ENCODE data around the gene MYORG.

MYORG gene

DNA sequence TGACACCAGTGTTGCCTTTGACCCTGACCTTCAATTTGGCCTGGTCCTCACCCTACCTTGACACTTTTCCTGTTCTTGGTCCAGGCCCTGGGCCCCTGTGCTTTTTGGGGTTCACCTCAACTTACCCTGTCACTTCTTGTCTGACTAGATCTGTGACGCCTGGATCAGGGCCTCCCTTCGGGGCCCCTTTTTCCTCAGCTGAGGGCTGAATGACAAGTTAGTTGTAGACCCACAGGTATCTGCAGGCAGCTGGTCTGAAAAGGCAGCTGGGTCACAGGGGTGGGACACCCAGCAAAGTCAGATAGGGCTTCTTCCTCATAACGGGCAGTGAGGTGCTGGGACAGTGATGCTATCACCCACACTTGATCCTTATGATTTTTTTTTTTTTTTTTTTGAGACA lies 10.0 kb upstream of the MYORG start:
- no peak for DNase-seq (ENCODE audit: low read depth)
- no peak overlapping the region for H3K4me3 ChIP-seq (ENCODE audit: low read depth, low read length)

DNA sequence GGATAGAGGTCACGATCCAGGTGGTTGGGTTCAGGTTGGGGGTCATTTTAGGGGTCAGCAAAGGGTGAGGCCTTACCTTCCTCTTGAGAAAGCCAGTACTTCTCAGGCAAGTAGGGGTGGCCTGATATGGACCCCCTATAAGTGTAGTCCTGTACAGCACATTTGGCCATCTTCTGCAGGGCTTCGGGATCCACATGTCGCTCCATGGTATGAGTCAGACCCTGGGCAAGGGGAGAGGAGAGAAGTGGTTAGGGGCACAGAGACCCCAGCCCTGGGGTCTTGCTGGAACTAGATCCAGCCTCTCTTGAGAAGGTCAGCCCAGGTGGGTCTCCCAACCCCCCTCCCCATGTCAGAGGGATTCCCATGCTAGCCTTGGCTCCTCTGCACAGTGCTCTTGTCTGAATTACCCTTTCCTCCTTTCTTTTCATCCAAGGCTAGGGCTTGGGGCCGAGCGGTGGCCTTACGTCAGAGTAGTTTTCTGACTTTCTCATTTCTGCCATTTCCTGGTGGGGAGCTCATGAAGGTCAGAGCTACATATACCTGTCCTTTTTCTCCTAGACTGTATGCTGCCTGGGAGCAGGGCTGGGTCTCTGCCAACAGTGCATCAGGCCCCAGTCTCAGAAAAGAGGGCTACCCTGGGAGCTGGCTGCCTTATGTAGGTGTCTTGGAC lies 9.0 kb upstream of the MYORG start:
- no peak overlapping the region for H3K4me3 ChIP-seq (ENCODE audit: low read depth, low read length)
- DNase-seq (ENCODE audit: low read depth): no peak

DNA sequence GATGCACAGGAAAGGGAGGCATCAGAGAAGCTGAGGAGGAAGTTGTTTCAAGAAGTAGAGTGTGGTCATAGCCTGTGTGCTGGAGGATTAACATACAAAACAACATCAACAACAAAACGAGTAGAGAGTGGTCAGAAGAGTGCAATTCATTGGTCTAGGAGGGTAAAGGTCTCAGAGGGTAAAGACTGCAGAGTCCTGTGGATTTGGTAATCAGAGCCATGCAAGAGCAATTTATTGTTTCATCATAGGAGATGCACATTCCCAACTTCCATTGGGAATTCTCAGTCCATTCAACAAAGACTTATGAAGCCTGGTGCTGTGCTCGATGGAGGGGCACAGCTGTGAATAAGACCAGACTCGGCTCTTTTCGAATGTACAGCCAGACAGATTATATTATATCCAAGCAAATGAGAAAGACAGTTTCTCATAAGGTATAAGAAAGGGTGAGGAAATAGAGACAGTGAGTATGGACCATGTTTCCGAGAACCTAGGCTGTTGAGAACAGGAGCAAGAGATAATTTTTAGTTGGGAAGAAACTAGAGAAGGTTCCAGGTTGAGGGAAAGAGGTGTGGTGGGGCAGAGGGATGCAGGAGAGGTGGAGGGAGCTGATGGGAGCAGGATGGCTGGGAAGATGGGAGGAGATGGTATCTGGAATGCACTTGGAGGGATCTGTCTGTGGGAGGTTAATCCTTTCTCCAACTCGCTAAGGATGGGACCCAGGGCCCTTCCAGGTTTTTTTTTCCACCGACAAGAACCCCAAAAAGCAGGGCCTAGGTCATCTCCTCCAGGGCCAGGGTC lies 7.9 kb upstream of the MYORG start:
- H3K4me3 ChIP-seq (ENCODE audit: low read depth, low read length): no peak overlapping the region

DNA sequence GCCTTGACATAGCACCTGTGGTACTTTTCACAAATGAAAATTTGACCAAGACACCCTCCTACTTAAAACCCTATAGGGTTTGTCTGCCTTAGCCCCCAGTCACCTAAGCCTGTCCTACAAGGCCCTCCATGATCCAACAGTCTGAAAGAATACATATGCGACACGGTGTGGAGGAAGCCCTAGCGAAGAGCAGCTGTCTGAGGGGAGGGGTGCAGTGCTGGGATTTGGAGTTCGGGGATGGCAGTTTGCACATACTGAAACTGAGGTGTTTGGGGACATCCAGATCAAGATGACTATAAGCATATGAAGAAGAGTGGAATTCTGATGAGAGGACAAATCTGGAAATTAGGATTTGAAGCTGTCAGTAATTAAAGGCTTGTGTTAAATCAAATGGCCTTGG lies 7.2 kb upstream of the MYORG start:
- DNase-seq (ENCODE audit: low read depth): no peak
- no peak overlapping the region for H3K4me3 ChIP-seq (ENCODE audit: low read depth, low read length)

More for the DNA sequence above, 7.9 kb upstream of the MYORG start:
- DNase-seq (ENCODE audit: low read depth): no peak

DNA sequence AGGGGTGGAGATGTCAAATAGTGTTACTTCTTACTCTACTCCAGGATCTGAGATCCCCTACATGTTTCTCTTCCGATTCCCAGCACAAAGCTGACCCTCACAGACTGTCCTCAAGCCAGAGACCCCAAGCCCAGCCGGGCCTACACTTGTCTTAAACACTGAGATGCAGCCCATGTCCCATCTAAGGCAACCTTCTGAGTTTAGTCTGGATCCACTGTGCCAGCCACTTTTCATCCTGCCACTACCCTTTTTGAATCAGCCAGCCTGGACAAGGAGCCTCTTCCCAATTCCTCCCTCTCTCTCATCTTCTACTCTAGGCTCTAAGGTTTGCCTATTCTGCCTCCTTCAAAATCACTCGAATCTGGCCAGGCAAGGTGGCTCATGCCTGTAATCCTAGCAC lies 6.2 kb upstream of the MYORG start:
- H3K4me3 ChIP-seq (ENCODE audit: low read depth, low read length): no peak overlapping the region
- no peak for DNase-seq (ENCODE audit: low read depth)

DNA sequence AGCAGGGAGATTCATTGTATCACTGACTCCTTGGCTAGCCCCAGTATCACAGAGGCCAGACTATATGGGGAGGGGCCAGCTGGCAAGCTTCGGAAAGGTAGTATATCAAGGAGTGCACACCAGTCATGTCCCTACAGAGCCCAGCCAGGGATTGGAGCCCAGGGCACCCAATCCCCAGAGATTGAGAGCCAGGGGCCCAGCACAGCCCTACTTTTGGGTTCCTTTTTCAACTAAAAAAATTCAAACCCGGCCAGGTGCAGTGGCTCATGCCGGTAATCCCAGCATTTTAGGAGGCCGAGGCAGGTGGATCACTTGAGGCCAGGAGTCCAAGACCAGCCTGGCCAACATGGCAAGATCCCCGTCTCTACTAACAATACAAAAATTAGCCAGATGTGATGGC lies 5.4 kb upstream of the MYORG start:
- no peak for DNase-seq (ENCODE audit: low read depth)
- no peak overlapping the region for H3K4me3 ChIP-seq (ENCODE audit: low read depth, low read length)

DNA sequence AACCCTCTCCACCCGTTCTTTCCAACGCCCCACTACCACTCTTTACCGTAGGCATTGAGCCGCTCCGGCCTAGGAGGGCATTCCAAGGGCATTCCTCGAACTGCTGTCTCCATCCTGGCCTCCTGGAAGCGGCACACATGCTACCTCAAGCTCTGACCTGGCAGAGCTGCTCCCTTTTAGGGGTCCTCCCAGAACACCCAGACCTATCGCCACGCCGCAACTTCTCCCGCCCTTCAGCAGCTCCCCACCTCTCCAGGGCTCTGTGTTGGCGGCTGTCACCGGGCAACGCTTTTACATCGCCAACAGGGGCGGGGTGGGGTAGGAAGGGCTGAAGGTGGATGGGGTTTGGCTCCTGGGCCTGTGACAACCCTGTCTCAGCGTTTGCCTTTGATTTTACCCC lies 4.6 kb upstream of the MYORG start:
- DNase-seq (ENCODE audit: low read depth): no peak

DNA sequence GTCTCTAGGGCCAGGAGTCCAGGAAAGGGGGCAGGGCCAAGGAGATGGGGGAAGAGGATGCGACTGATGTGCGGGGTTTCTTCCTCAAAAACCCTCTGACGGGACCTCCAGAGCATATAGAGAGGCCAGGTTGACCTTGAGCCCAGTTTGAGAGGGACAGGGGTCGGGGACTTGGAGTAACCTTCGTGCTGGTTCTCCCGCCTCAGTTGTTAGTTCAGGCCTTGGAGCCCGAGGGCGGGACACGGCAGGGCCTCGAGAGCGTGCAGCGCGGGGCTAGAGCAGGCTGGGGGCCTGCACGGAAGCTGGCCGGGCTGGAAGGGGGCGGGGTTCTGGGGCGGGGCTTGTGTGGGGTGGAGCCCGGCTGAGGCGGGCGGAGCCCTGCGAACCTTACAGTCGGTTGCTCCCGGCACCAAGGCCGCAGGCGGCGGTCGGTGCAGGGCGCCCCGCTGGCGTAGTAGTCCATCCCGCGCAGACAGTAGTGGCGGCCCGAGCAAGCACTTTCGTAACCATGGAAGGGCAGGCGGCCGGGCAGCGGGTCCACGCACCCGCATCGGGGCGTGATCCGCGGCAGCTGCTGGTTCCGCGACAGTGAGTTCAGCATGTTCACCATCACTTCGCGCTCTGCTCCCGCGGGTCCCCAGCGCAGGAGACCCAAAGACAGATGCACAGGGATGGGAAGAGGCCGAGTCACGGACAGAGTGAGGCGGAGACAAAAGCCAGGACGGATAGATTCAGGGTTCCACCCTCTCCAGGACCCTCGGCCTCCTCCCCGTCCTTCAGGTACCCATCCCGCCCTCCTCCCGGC lies 4.0 kb upstream of the MYORG start:
- peak overlapping the region; percentile 49 for H3K4me3 ChIP-seq (ENCODE audit: low read depth, low read length)
- DNase-seq (ENCODE audit: low read depth): peak; percentile 34

More for the DNA sequence above, 4.6 kb upstream of the MYORG start:
- peak overlapping the region; percentile 49 for H3K4me3 ChIP-seq (ENCODE audit: low read depth, low read length)

DNA sequence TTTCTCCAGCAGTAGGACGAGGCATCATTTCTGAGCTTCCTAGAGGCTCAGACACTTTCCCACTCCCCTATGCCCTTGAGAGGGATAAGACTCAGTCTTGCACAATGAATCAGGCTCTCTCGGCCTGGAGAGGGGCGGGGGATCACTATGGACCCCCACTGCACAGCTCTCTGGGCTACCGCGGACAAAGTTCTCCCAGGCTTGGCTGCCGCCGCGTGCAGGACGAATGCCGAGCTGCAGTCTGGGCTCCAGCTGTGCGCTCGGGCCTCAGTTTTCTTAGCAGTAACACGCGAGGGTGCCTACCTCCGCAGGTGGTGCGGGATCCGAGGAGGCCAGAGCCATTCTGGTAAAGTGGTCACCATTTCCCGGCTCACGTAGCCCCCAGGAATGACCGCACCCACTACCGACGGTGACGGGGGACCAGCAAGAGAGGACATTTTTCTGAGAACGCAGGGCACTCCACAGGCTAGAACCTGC lies 3.4 kb upstream of the MYORG start:
- H3K4me3 ChIP-seq (ENCODE audit: low read depth, low read length): peak overlapping the region; percentile 37
- no peak for DNase-seq (ENCODE audit: low read depth)

DNA sequence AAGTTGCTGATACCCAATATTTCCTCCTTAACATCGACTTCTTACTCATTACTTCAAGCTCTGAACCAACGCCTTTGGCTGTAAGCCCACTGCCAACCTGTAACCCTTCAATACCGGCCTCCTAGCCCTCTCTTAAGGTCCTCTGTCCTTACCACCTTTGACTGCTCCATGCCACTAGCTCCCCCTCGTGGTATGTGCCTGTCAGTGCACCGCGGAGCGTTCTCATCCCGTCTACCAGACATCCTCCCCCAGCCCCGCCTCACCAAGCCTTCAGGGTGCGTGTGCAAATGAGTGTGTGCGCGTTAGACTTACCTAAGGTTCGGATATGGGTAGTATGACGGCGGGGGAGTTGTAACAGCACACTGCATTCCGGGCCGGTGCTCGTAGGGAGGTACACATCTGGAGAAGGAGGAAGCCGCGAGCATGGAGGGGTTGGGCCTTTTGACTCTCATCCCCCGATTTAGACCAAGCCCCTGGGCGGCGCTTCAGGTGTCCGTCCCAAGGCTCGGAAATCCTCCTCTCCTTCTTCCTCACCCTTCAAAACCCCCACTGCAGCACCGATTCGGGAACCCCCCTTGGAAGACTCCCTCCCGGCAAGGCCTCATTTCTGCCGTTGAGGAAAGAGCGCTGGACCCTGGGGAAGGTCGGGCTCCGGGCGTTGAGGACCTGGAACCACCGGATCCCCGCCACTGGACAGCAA lies 2.8 kb upstream of the MYORG start:
- peak overlapping the region; percentile 37 for H3K4me3 ChIP-seq (ENCODE audit: low read depth, low read length)
- DNase-seq (ENCODE audit: low read depth): peak; percentile 36

DNA sequence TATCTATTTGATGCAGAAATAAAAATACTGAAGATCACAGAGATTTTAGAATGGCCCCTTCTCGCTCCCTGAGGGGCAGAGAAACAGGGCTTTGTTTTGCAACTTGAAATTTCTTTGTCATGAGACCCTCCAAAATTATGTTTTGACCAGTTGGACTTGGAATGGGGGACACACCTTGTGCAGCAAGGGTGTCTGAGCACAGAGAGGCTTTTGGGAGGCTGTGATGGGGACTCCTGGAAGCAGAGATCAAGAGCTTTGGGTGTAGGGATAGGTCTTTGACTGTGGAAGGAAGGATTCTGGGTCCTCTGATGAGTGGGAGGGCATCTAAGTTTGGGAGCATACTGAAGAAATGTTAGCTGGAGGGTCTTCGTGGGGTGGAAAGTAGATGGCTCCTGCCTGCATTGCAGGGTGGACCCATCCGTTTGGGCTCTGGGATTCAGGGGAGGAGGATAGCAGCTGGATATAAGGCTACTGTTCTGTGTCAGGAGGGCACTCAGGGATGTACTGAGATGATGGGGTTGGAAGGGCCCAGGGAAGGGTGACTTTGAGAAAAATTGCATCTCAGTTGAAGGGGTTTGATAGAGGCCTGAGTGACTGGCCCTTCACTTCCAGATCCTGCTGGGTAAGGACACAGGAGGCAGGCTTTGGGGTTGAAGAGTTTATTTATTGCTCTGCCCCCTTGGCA lies 1.8 kb upstream of the MYORG start:
- no peak for DNase-seq (ENCODE audit: low read depth)

DNA sequence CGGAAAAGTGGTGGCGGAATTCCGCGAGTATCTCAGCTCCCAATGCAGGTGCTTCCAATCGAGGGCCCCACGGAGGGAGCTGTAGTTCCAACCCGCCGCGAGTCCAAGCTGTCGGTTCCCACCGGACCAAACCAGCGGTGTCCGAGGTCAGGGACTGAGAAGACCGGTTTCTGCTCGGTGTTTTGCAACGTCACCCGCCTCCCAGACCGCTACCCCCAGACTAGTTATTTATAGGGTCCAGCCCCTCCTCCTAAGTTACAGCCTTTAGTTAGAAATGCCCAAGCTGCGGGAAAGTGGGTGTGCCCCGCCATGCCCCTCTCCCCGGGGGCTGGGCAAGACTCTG lies 677 bp upstream of the MYORG start:
- H3K4me3 ChIP-seq (ENCODE audit: low read depth, low read length): peak overlapping the region; percentile 70
- DNase-seq (ENCODE audit: low read depth): no peak

More for the DNA sequence above, 1.8 kb upstream of the MYORG start:
- no peak overlapping the region for H3K4me3 ChIP-seq (ENCODE audit: low read depth, low read length)

DNA sequence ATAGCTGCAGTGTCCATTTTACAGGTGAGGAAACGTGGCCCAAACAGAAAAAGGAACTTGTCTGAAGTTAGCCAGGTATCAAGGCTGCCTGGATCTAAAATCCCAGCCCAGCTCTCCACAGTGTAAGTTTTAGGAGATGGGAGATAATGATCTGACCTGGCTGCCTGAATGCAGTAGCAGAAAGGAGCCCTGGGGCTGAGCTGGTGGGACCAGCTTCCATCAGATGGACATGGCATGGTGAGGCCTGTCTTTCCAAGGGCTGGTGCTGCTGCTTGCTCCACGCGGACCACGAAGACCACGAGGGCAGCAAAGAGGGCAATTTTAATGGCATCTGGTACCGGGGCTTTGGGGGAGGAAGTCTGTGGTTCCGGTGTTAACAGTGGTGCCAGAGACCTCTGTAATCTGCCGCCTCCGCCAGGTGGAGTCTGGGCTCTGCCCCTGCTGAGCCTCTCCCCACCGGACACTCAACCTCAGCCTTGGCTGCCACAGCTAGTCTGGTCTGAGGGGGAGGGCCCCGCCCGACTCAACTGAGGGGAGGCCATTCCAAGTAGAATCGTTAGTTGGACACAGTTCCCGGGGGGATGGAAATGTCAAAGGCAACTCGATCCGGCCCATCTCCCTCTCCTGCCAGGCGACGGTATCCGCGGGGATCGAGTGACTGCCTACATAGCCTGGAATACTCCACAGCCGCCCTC lies 650 bp downstream of the MYORG start:
- peak overlapping the region; percentile 70 for H3K4me3 ChIP-seq (ENCODE audit: low read depth, low read length)
- DNase-seq (ENCODE audit: low read depth): no peak

DNA sequence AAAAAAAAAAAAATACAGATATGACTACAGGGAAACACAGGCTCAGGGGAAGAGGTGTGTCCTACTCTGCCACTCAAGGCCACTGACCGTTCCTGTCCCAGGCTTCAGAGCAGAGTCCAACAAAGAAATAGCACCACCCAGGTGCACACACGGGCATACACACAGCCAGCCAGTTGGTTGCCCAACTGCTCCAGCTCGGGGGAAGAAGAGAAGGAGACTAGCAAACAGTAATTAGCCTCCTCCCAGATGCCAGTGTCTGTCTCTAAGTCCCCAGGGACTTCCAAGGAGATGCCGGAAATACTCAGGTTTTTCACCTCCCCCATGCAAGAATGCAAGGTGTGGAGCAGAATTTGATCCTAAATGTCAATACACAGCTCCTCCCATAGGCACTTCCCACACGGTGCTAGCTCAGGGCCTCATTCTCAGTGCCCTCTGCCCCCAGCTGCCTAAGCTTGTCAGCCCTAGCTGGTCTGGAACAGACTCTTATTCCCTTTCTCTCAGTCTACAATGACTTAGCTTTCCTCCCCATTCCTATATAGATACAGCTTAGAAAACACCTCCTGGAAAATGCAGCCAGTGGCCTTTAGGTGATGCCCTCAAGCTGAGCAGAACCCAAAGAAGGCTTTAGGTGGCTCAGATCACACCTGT lies 1.7 kb downstream of the MYORG start:
- no peak for DNase-seq (ENCODE audit: low read depth)

DNA sequence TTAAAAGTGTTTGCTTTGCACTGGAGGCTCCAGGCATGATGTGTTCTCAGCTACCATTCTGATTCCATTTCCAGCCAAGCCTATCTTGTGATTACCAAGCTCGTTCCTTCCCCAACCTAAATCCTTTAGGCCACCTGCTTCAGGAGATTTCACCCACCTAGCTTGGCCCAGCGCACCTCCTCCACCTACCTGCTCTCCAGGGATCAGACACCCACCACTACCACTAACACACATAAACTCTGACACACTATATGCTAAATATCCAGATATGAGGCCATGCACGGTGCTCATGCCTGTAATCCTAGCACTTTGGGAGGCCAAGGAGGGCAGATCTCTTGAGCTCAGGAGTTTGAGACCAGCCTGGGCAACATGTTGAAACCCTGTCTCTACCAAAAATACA lies 2.4 kb downstream of the MYORG start:
- no peak for DNase-seq (ENCODE audit: low read depth)

More for the DNA sequence above, 1.7 kb downstream of the MYORG start:
- no peak overlapping the region for H3K4me3 ChIP-seq (ENCODE audit: low read depth, low read length)

DNA sequence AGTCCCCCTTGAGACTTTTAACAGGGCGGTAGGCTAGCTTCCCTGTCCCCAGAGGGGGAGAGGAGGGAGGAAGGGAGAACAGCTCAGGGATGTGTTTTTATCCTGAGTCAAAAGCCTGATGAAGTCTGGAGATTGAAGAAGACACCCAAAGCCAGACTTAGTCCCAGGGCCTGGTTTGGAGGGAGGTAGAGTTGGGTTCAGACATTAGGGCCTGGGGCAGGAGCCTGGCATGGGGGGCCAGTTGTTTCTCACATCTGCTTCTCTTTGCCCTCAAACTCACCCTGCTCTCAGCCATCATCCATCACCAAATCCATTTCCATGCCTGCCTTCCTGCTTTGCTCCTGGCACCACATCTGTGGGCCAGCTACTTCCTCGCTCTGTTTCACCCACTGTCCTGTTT lies 2.9 kb downstream of the MYORG start:
- H3K4me3 ChIP-seq (ENCODE audit: low read depth, low read length): no peak overlapping the region
- DNase-seq (ENCODE audit: low read depth): no peak

More for the DNA sequence above, 2.4 kb downstream of the MYORG start:
- H3K4me3 ChIP-seq (ENCODE audit: low read depth, low read length): no peak overlapping the region

DNA sequence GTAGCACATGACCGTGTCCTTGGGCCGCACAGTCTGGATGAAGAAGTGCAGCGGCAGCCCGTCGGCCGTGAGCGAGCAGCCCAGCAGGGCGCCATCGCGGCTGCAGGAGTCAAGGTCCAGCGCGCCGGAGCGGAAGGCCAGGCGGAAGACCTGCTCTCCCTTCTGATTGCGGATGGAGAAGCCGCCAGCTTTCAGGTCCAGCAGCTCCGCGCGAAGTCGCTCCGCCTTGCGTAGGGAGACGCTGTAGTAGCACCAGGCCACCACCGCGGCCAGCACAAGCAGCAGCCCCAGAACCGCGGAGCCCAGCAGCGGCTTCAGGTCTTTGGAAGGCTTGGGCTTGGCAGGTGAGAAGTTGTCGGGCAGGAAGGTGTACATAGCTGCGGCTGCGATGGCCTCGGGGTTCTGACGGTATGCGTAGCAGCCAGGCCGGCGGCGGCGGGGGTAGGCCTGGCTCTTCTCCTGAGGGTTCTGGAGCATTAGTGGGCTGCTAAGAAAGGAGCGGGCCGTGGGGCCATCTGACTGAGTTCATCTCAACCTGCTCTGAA lies 4.2 kb downstream of the MYORG start:
- H3K4me3 ChIP-seq (ENCODE audit: low read depth, low read length): no peak overlapping the region
- no peak for DNase-seq (ENCODE audit: low read depth)

All from skeletal muscle cell (primary cell).